HCT116 (cell line): Measurements from ENCODE around the gene GNLY. TPM values are rescaled to one million over a fixed set of nuclear protein-coding genes. Genes with fewer than 3 reads are reported as not detected.

Experiments
- ATAC-seq: fragments of 200-7000 bp; cut with Tn5 transposase; 2 replicates; pipeline ENCODE4 v1.9.1; 2020; ENCODE audit warnings: mild to moderate bottlenecking, moderate library complexity
- BruUV-seq: library from RNA; stranded (reverse); fragments of 400-500 nt; replicated peaks from 2 replicates; lab custom pipeline; 2021; lab: Mats Ljungman, UMichigan
- CTCF ChIA-PET: fragments of 300-600 bp; sonication (Branson Sonifier 250); formaldehyde crosslinking; loops from one replicate; lab custom pipeline; 2021; ENCODE audit warnings: antibody characterized with exemption; lab: Charles Lee
- POLR2A ChIA-PET: fragments of 300-600, 350-600 bp; sonication (Branson Sonifier 250); formaldehyde crosslinking; loops from one replicate; lab custom pipeline; 2021; ENCODE audit warnings: antibody characterized with exemption; lab: Charles Lee
- RAD21 ChIA-PET, 2 experiments: fragments of 300-600 bp; sonication (Branson Sonifier 250); formaldehyde crosslinking; loops; one replicate each; lab custom pipeline; 2023; ENCODE audit warnings: low total read pairs in 2 of 2; ENCODE audit not compliant: uncharacterized antibody in 2 of 2, unreplicated experiment in 2 of 2, low non-redundant PET in 1 of 2; lab: Charles Lee
- DNase-seq: peaks from one replicate; pipeline ENCODE4 v3.0.0-alpha.2; 2010; ENCODE audit warnings: low read depth, low spot score
- H2AFZ ChIP-seq: fragments of 200-600 bp; shearing (Covaris generic), sonication (generic); 2 replicates; pipeline ENCODE4 v1.6.1; 2017; ENCODE audit warnings: low read depth, mixed run types, mixed read lengths, antibody characterized with exemption, low read length; ENCODE audit not compliant: poor library complexity, severe bottlenecking
- H3K27ac ChIP-seq: 2 replicates; pipeline ENCODE4 v1.5.1; 2012; ENCODE audit warnings: low read depth, low read length
- H3K27me3 ChIP-seq: fragments of 200-600 bp; sonication (generic); 2 replicates; pipeline ENCODE4 v1.6.1; 2016; ENCODE audit warnings: mixed run types, low read length, mixed read lengths; ENCODE audit not compliant: insufficient read depth
- H3K36me3 ChIP-seq, 2 experiments: fragments of 200-500 bp in 1 of 2; fragments of 200-600 bp in 1 of 2; sonication (Bioruptor generic) in 1 of 2; sonication (generic) in 1 of 2; 2 replicates each; pipeline versions ENCODE4 v1.5.1 to v1.6.1; 2014 to 2016; ENCODE audit warnings: low read length in 2 of 2, inconsistent platforms in 1 of 2, mixed read lengths in 1 of 2, mixed run types in 1 of 2; ENCODE audit not compliant: insufficient read depth in 2 of 2, control insufficient read depth in 1 of 2
- H3K4me1 ChIP-seq, 2 experiments: fragments of 200-600 bp in 1 of 2; sonication (generic) in 1 of 2; 2 replicates each; pipeline versions ENCODE4 v1.5.1 to v1.6.1; 2012 to 2017; ENCODE audit warnings: low read length in 2 of 2, inconsistent platforms in 1 of 2, mild to moderate bottlenecking in 1 of 2, mixed read lengths in 1 of 2, mixed run types in 1 of 2, moderate library complexity in 1 of 2; ENCODE audit not compliant: insufficient read depth in 2 of 2, control insufficient read depth in 1 of 2
- H3K4me2 ChIP-seq: fragments of 200-600 bp; sonication (generic); 2 replicates; pipeline ENCODE4 v1.6.1; 2017; ENCODE audit warnings: mixed run types, low read length, mixed read lengths
- H3K4me3 ChIP-seq, 2 experiments: fragments of 200-600 bp in 1 of 2; sonication (generic) in 1 of 2; replicated peaks in 1 of 2; 2 replicates each; pipeline ENCODE4 v1.5.1; 2011 to 2016; ENCODE audit warnings: low read length in 2 of 2, control low read depth in 1 of 2, low read depth in 1 of 2, mild to moderate bottlenecking in 1 of 2, mixed read lengths in 1 of 2, mixed run types in 1 of 2
- H3K79me2 ChIP-seq: fragments of 200-600 bp; sonication (generic); 2 replicates; pipeline ENCODE4 v1.6.1; 2017; ENCODE audit warnings: mild to moderate bottlenecking, mixed run types, low read length, moderate library complexity, mixed read lengths; ENCODE audit not compliant: insufficient read depth
- H3K9ac ChIP-seq: fragments of 200-600 bp; sonication (generic); 2 replicates; pipeline ENCODE4 v1.6.1; 2016; ENCODE audit warnings: low read length, mixed read lengths
- H3K9me2 ChIP-seq: fragments of 200-600 bp; sonication (generic), shearing (Covaris generic); 2 replicates; pipeline ENCODE4 v1.6.1; 2017; ENCODE audit warnings: mixed run types, mild to moderate bottlenecking, moderate library complexity; ENCODE audit not compliant: insufficient read depth
- H3K9me3 ChIP-seq, 2 experiments: fragments of 200-500 bp in 1 of 2; fragments of 200-600 bp in 1 of 2; sonication (Bioruptor generic) in 1 of 2; sonication (generic) in 1 of 2; 2 replicates each; pipeline ENCODE4 v1.6.1; 2014 to 2017; ENCODE audit warnings: low read length in 2 of 2, mixed read lengths in 2 of 2, inconsistent platforms in 1 of 2, low read depth in 1 of 2, mild to moderate bottlenecking in 1 of 2, mixed run types in 1 of 2, moderate library complexity in 1 of 2; ENCODE audit not compliant: control insufficient read depth in 1 of 2, insufficient read depth in 1 of 2
- H4K20me1 ChIP-seq: fragments of 200-600 bp; sonication (generic), shearing (Covaris generic); 2 replicates; pipeline ENCODE4 v1.6.1; 2017; ENCODE audit warnings: mixed run types, mild to moderate bottlenecking, moderate library complexity; ENCODE audit not compliant: insufficient read depth
- CBX3 ChIP-seq: IDR thresholded peaks from 2 replicates; pipeline ENCODE4 v1.6.1; 2012; ENCODE audit warnings: low read depth
- CEBPB ChIP-seq: IDR thresholded peaks from 2 replicates; pipeline ENCODE4 v1.6.1; 2012; ENCODE audit warnings: low read depth
- EGR1 ChIP-seq: IDR thresholded peaks from 2 replicates; pipeline ENCODE4 v1.6.1; 2012; ENCODE audit warnings: low read depth
- EZH2 ChIP-seq: fragments of 200-600 bp; sonication (generic); IDR thresholded peaks from 2 replicates; pipeline ENCODE4 v1.6.1; 2017; ENCODE audit warnings: antibody characterized with exemption, mixed run types
- EZH2phosphoT487 ChIP-seq: fragments of 200-600 bp; IDR thresholded peaks from 2 replicates; pipeline ENCODE4 v1.6.1; 2018; ENCODE audit warnings: antibody characterized with exemption, borderline replicate concordance
- JUND ChIP-seq: IDR thresholded peaks from 2 replicates; pipeline ENCODE4 v1.6.1; 2012
- POLR2A ChIP-seq: IDR thresholded peaks from 2 replicates; pipeline ENCODE4 v1.7.0; 2011; ENCODE audit warnings: borderline replicate concordance; ENCODE audit not compliant: insufficient read depth, insufficient read length; ENCODE audit errors: extremely low read depth
- POLR2AphosphoS5 ChIP-seq: IDR thresholded peaks from 2 replicates; pipeline ENCODE4 v1.6.1; 2011; ENCODE audit warnings: mild to moderate bottlenecking, low read depth, low read length, moderate library complexity
- RAD21 ChIP-seq: IDR thresholded peaks from 2 replicates; pipeline ENCODE4 v1.6.1; 2012; ENCODE audit warnings: low read depth, mild to moderate bottlenecking
- SIN3A ChIP-seq: IDR thresholded peaks from 2 replicates; pipeline ENCODE4 v1.6.1; 2012; ENCODE audit warnings: low read depth
- ZFX ChIP-seq: fragments of 450-650 bp; IDR thresholded peaks from 2 replicates; pipeline ENCODE4 v1.6.1; 2017
- ZNF274 ChIP-seq: fragments of 200-500 bp; sonication (Bioruptor generic); IDR thresholded peaks from 2 replicates; pipeline ENCODE4 v1.6.1; 2014; ENCODE audit warnings: mild to moderate bottlenecking, low read depth, low read length, inconsistent platforms
- intact Hi-C: fragments of 100-400 bp; cut with micrococcal nuclease; formaldehyde crosslinking; loops from 2 replicates; pipeline ENCODE4 v1.10.0; 2022
- total RNA-seq: library from RNA; stranded (reverse); gene quantifications from one replicate; pipeline ENCODE4 v1.2.1, GENCODE V29; 2021; ENCODE audit not compliant: unreplicated experiment
- TF ChIP-seq, protein P1 (sequence below): IDR thresholded peaks from 2 replicates; pipeline ENCODE4 v1.6.1; 2012
- TF ChIP-seq, protein P2 (sequence below), 3 experiments: fragments of 200-600 bp in 1 of 3; sonication (generic) in 1 of 3; IDR thresholded peaks in 2 of 3; conservative IDR thresholded peaks in 1 of 3; 2 replicates each; pipeline ENCODE4 v1.5.1; 2012 to 2017; ENCODE audit warnings: low read depth in 2 of 3, low read length in 2 of 3, antibody characterized with exemption in 1 of 3, borderline replicate concordance in 1 of 3, control low read depth in 1 of 3, mild to moderate bottlenecking in 1 of 3, mixed read lengths in 1 of 3, mixed run types in 1 of 3, moderate library complexity in 1 of 3; ENCODE audit not compliant: insufficient read depth in 1 of 3

Gene GNLY
- total RNA-seq, 1 experiment from 2014 or later: 0.74 TPM

DNA sequence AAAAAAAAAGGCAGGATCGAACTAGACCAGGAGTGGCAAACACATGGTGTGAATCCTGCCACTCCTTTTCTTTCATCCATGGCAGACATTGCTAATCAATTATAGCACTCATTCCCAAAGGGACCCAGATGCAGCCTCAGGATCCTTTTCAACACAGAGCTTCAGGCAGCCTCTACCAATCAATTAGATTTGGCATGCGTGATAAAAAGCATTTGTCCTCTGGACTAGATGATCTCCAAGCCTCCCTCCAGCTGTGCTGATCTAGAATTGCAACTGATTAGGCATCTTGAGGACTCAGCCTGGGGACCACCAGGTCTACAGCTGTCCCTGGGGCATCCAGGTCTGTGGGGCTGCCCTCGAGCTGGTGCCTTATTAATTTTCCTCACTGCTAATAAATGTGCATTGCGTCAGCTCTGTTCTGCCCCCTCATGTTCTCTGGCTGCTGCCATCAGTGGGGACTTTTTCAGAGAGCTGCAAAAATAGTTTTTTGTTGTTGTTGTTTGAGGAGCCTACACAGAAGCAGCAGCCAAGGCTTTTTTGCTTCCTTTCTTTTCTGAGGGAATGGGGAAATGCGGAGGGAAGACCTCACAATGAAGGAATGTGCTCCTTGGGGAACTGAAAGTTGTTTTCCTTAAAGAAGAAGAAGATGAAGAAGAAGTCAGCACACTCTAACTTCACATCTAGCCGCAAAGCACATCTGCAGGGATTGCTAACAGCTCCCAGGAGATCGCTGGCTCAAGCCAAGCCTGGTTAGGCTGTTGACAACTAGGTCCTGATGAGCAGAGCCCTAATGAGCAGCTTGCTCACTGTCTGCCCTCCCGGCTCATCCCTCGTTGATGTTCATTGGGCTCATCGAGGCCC lies 50.8 kb downstream of the GNLY start:
- Histone ChIP-seq H3K79me2 (no peaks in the 10 kb centered on the region), H3K27me3 (peaks cover 6% of the 10 kb centered on the region; the same call in 1 of the 2 replicates), H3K36me3 (no peaks in the 10 kb centered on the region), H3K9me3 (no peaks in the 10 kb centered on the region), H3K4me2 (no peak overlapping the region), H3K4me3 (no peak overlapping the region), H2AFZ (no peak overlapping the region), H3K27ac (no peak overlapping the region), H3K9ac (no peak overlapping the region), H3K4me1 (peaks cover 33 to 43% of the 10 kb centered on the region in 2 experiments), H4K20me1 (no peaks in the 10 kb centered on the region), H3K9me2 (no peaks in the 10 kb centered on the region)
- DNase-seq (no peak), ATAC-seq (no peak)
- no peak for TF ChIP-seq ZNF274
- no peak for TF ChIP-seq CBX3
- TF ChIP-seq POLR2A: no peak
- no peak for TF ChIP-seq EZH2
- ChIA-PET CTCF (interaction anchor here (2.4 kb wide), 1 partner anchor 16 kb away, joined by 6 read pairs; no protein-coding TSS in a partner anchor), POLR2A (no interaction called here), RAD21 (interaction anchor here in 1 of 2 experiments (1.0 kb wide), 1 partner anchor 69 kb away, joined by 4 read pairs; no protein-coding TSS in a partner anchor)
- intact Hi-C loops: no loop called here
- no TSS peak for BruUV-seq

DNA sequence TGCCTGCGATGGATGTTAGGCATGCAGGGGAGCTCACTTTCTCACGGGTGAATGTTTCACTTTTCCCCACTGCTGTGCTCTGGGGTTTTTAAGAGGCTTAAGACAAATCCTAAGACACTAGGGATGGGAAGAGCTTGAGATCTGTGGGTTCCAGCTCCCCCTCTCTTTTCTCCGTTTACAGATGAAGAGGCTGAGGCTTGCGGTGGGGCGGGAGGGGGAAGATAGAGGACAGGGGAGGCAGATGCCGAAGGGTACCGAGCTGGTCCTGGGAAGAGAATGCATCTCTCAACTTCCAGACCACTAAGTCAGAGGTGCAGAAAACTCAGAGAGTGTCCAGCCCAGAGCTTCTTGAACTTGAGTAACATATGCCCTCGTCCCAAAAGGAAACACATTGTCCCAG lies 51.5 kb downstream of the GNLY start:
- ChIA-PET CTCF (interaction anchor here (2.4 kb wide), 1 partner anchor 17 kb away, joined by 6 read pairs; no protein-coding TSS in a partner anchor), POLR2A (no interaction called here), RAD21 (interaction anchor here in 1 of 2 experiments (1.0 kb wide), 1 partner anchor 69 kb away, joined by 4 read pairs; no protein-coding TSS in a partner anchor)
- no peak overlapping the region for H3K9ac ChIP-seq
- no peak for ATAC-seq
- no peak overlapping the region for H3K4me3 ChIP-seq
- peaks cover 32 to 43% of the 10 kb centered on the region in 2 experiments for H3K4me1 ChIP-seq
- H3K36me3 ChIP-seq: no peaks in the 10 kb centered on the region
- peaks cover 7% of the 10 kb centered on the region; the same call in 1 of the 2 replicates for H3K27me3 ChIP-seq
- no peaks in the 10 kb centered on the region for H3K9me3 ChIP-seq
- DNase-seq: no peak
- BruUV-seq: no TSS peak
- no peak overlapping the region for H3K27ac ChIP-seq
- H3K9me2 ChIP-seq: no peaks in the 10 kb centered on the region
- intact Hi-C loops: no loop called here
- H3K4me2 ChIP-seq: no peak overlapping the region
- H3K79me2 ChIP-seq: no peaks in the 10 kb centered on the region
- H2AFZ ChIP-seq: no peak overlapping the region
- H4K20me1 ChIP-seq: no peaks in the 10 kb centered on the region
- TF ChIP-seq, protein P1, sequence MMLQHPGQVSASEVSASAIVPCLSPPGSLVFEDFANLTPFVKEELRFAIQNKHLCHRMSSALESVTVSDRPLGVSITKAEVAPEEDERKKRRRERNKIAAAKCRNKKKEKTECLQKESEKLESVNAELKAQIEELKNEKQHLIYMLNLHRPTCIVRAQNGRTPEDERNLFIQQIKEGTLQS: no peak
- TF ChIP-seq ZNF274 (no peak), ZFX (no peak), CBX3 (no peak), POLR2A (no peak), RAD21 (no peak), EZH2phosphoT487 (no peak), JUND (no peak), POLR2AphosphoS5 (no peak), SIN3A (no peak), EGR1 (no peak), CEBPB (no peak)
- TF ChIP-seq, protein P2, sequence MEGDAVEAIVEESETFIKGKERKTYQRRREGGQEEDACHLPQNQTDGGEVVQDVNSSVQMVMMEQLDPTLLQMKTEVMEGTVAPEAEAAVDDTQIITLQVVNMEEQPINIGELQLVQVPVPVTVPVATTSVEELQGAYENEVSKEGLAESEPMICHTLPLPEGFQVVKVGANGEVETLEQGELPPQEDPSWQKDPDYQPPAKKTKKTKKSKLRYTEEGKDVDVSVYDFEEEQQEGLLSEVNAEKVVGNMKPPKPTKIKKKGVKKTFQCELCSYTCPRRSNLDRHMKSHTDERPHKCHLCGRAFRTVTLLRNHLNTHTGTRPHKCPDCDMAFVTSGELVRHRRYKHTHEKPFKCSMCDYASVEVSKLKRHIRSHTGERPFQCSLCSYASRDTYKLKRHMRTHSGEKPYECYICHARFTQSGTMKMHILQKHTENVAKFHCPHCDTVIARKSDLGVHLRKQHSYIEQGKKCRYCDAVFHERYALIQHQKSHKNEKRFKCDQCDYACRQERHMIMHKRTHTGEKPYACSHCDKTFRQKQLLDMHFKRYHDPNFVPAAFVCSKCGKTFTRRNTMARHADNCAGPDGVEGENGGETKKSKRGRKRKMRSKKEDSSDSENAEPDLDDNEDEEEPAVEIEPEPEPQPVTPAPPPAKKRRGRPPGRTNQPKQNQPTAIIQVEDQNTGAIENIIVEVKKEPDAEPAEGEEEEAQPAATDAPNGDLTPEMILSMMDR (IDR thresholded peaks at IDR 0.05 in 2 of 3, conservative IDR thresholded peaks at IDR 0.05 in 1 of 3; ENCODE audit: borderline replicate concordance in 1 of 3, insufficient read depth in 1 of 3, low read depth in 2 of 3, low read length in 2 of 3): no peak
